Activated naive CD4-positive, alpha-beta T cell treated with anti-CD3 and anti-CD28 coated beads, Interleukin-2, amount 50 U/mL, for 72 hours (primary cell): ENCODE results near the gene DNAH3. TPM values are rescaled to one million over a fixed set of nuclear protein-coding genes. Genes with fewer than 3 reads are reported as not detected.
"Not testable (repeated sequence)": the region's sequence is repeated elsewhere in the genome, so short reads cannot be mapped to it uniquely, and the experiment has no call there.

Experiments
- ATAC-seq, 2 donors: fragments of 150-1000 bp; cut with Tn5 transposase; 2 replicates each; pipeline ENCODE4 v1.10.0; 2021; ENCODE audit warnings: mild to moderate bottlenecking in 2 of 2, moderate library complexity in 2 of 2
- DNase-seq, 2 donors: peaks; one replicate each; pipeline ENCODE4 v3.0.0; 2021 to 2022; ENCODE audit warnings: low spot score in 2 of 2
- H3K27ac Mint-ChIP-seq, 2 donors: one replicate each; pipeline ENCODE4 v1.8.0; 2022; ENCODE audit warnings: mild to moderate bottlenecking in 2 of 2, mixed read lengths in 2 of 2
- H3K36me3 Mint-ChIP-seq, 2 donors: one replicate each; pipeline ENCODE4 v1.8.0; 2022; ENCODE audit warnings: mixed read lengths in 2 of 2
- H3K9me3 Mint-ChIP-seq, 2 donors: one replicate each; pipeline ENCODE4 v1.8.0; 2022; ENCODE audit warnings: mixed read lengths in 2 of 2
- total RNA-seq, 2 donors: library from RNA; stranded (reverse); gene quantifications; one replicate each; pipeline ENCODE4 v1.2.3, GENCODE V29; 2022

The DNAH3 gene
- total RNA-seq, 2 donors from 2014 or later = not detected

DNA sequence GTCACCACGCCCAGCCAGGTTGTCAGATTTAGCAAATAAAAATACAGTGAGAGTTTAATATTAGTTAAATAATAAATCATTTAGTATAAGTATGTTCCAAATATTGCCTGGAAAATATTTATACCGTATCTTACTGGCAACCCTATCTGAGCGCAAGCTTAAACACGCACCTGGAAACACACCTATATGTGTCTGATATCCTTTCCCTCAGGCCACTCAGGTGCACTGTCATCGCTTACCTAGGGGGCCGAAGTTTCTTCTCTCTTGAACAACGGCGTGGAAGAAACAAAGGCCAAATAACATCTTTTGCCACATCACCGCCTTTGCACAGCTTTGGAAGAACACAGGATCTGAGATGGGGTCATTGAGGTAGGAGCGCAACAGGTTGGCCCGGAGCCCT is 196.1 kb downstream of the DNAH3 start:
- Mint-ChIP-seq H3K36me3 (no peaks in the 10 kb centered on the region), H3K9me3 (no peaks in the 10 kb centered on the region), H3K27ac (no peak overlapping the region)
- ATAC-seq = no peak
- DNase-seq = no peak

DNA sequence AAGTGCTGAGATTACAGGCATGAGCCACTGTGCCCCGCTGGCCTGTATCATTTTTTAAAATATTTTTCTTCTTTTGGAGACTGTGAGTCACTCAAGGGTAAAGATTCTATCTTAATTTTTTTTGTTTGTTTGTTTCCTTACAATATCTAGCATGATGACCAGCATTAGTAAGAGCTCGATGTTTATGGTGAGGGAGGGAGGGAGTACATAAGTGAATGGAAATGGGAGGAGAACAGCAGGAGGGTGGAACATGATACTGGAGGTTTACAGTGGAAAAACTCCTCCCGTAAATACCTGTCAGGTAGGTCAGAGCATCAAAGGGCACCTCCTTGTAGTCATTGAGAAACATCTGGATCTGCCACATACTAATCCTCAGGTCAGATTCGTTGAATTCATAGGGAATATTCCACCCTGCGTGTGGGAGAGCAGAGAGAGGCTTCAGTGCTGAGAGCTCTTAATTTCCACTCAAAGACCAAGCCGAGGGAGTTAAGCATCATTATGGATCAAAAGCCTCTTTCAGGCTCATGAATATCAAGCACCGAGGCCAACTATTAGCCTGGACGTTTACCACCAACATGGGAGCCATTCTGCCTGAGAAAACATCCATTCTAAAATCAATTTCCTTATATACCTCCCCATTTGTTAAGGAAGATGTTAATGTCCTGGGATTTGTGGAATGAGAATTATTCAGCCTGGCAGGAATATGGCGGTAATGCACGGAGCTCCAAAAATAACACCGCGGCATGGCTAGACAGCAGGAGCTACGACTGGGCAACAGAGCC is 198.3 kb downstream of the DNAH3 start:
- no peak for DNase-seq
- no peak for ATAC-seq
- no peaks in the 10 kb centered on the region for H3K36me3 Mint-ChIP-seq
- no peak overlapping the region for H3K27ac Mint-ChIP-seq
- no peaks in the 10 kb centered on the region for H3K9me3 Mint-ChIP-seq

DNA sequence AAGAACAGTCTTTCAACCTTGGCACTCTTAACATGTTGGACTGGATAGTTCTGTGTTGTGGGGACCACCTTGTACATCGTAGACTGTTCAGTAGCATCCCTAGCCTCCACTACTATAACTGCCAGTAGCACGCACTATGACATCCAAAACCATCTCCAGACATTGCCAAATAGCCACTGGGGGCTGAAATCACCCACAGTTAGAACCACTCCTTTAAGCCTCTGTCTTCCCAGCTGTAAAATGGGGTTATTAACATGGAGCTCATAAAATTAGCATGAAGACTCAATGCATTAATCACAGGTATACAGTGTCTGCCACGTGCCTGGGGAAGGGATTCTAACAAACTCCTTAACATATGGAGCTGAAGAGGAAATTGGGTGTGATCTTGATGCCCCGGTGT is 200.4 kb downstream of the DNAH3 start:
- ATAC-seq = no peak
- Mint-ChIP-seq H3K36me3 (no peaks in the 10 kb centered on the region), H3K27ac (no peak overlapping the region), H3K9me3 (no peaks in the 10 kb centered on the region)
- DNase-seq = no peak

DNA sequence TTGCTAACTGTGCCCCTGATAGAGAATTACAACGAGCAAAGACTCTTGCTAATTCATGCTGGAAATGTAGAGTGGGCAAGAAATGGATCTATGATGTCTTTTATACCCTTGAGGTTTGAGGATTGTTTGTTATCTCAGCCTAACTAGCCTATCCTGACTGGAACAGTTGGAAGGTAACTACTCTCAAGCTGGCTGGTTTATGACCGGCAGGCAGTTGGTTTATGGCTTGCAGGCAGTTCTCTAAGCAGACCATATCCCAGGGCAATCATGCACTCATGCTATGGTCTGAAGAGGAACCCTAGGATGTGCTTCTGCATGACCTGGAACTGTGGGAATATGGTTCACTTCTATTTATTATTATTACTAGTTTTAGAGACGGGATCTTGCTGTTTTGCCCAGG is 201.0 kb downstream of the DNAH3 start:
- H3K9me3 Mint-ChIP-seq = no peaks in the 10 kb centered on the region
- ATAC-seq (no peak), DNase-seq (no peak)
- H3K36me3 Mint-ChIP-seq = no peaks in the 10 kb centered on the region
- no peak overlapping the region for H3K27ac Mint-ChIP-seq

DNA sequence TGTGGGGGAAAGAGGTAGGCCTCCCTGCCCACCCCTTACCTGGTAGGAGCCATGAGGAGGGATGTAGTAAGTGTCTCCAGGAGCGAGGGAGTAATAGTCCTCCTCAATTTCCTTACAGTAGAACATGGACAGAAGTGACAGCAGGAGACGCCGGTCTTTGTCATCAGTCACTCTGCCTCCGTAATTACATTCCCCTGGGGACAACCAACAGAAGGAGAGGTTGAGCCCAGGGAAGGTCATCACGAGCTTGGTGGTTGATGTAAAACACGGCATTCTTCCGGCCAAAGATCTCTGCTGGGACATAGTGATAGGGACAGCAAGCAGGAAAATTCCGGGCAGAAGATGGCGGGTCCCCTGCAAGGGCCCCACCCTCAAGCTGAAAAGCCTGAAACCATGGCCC is 202.2 kb downstream of the DNAH3 start:
- H3K9me3 Mint-ChIP-seq = no peaks in the 10 kb centered on the region
- H3K36me3 Mint-ChIP-seq = no peaks in the 10 kb centered on the region
- DNase-seq (no peak), ATAC-seq (no peak)
- H3K27ac Mint-ChIP-seq = no peak overlapping the region

DNA sequence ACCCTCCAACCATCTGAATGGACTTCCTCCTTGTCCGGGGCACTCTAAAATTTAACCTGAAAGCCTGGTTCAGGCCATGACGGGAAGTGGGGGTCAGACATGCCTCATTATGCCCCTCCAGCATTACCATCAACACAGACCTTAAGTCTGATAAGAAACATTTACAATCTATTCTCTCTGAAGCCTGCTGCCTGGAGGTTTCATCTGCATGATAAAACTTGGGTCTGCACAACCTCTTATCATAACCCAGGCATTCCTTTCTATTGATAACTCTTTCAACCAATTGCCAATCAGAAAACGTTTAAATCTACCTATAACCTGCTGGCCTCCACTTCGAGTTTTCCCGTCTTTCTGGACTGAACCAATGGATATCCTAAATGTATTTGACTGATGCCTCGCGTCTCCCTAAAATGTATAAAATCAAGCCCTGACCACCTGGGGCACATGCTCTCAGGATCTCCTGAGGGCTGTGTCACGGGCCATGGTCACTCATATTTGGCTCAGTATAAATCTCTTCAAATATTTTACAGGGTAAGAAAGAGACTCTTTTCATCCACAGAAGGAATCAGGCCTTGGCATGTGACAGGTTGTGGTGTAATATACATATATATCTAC is 204.5 kb downstream of the DNAH3 start:
- Mint-ChIP-seq H3K9me3 (no peaks in the 10 kb centered on the region), H3K36me3 (no peaks in the 10 kb centered on the region), H3K27ac (peak overlapping the region; percentile 9 to 44)
- DNase-seq (no peak), ATAC-seq (no peak)

DNA sequence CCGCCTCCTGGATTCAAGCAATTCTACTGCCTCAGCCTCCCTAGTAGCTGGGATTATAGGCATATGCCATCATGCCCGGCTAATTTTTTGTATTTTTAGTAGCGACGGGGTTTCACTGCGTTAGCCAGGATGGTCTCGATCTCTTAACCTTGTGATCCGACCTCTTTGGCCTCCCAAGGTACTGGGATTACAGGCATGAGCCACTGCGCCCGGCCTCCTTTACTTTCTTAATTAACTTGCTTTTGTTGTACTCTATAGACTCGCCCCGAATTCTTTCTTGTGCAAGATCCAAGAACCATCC is 205.1 kb downstream of the DNAH3 start:
- not testable (repeated sequence) for DNase-seq, H3K36me3 Mint-ChIP-seq, ATAC-seq, H3K9me3 Mint-ChIP-seq
- peak overlapping the region in 1 of 2 donors; percentile 9 for H3K27ac Mint-ChIP-seq

DNA sequence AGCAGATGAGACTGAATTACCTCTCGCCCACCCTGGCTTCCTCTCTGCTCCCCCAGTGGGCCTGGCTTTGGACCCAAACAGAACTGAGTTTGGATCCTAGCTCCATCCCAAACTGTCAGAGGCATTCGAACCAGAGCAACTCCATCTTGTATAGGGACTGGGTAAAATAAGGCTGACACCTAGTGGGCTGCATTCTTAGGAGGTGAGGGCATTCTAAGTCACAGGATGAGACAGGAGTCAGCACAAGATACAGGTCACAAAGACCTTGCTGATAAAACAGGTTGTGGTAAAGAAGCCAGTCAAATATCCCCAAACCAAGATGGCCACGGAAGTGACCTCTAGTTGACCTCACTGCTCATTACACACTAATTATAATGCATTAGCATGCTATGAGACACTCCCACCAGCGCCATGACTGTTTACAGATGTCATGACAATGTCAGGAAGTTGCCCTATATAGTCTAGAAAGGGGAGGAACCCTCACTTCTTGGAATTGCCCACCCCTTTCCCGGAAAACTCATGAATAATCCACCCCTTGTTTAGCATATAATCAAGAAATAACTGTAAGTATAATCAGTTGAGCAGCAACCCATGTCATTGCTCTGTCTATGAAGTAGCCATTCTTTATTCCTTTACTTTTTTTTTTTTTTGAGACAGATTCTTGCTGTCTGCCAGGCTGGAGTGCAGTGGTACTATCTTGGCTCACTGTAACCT is 205.6 kb downstream of the DNAH3 start:
- Mint-ChIP-seq H3K36me3 (no peaks in the 10 kb centered on the region), H3K27ac (no peak overlapping the region), H3K9me3 (no peaks in the 10 kb centered on the region)
- DNase-seq (peak in 1 of 2 donors; percentile 36), ATAC-seq (peak; percentile 64 to 78)

DNA sequence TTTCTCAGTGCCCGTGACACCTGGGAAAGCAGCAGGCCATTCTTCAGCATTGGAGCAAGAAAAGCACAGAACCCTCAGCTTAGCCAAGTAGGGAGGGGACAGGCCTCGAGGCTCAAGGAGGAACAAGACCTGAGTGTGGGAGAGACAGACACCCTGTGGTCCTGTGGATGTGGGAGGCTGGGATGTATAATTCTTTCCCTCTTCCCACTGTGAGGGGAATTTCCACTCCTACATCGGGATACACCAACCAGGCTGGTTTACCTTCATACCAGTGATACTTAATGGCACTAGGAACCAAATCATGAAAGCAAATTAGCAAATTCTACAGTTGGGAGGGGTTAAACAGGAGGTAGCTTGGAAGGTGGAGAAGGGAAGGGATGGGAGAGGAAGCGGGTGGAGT is 208.4 kb downstream of the DNAH3 start:
- Mint-ChIP-seq H3K27ac (no peak overlapping the region), H3K9me3 (no peaks in the 10 kb centered on the region), H3K36me3 (no peaks in the 10 kb centered on the region)
- ATAC-seq (no peak), DNase-seq (no peak)

DNA sequence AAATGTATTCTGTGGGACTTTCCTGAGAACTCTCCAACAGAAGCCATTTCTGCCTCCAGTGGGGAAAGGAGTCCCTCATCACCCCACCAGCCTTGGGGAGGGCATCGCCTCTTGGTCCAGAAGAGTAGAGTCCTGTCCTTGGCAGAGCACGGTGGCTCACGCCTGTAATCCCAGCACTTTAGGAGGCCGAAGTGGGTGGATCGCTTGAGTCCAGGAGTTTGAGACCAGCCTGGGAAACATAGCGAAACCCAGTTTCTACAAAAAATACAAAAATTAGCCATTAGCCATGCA is 209.1 kb downstream of the DNAH3 start:
- peak overlapping the region in 1 of 2 donors; percentile 65 for H3K27ac Mint-ChIP-seq
- no peaks in the 10 kb centered on the region for H3K9me3 Mint-ChIP-seq
- ATAC-seq (no peak), DNase-seq (no peak)
- no peaks in the 10 kb centered on the region for H3K36me3 Mint-ChIP-seq

DNA sequence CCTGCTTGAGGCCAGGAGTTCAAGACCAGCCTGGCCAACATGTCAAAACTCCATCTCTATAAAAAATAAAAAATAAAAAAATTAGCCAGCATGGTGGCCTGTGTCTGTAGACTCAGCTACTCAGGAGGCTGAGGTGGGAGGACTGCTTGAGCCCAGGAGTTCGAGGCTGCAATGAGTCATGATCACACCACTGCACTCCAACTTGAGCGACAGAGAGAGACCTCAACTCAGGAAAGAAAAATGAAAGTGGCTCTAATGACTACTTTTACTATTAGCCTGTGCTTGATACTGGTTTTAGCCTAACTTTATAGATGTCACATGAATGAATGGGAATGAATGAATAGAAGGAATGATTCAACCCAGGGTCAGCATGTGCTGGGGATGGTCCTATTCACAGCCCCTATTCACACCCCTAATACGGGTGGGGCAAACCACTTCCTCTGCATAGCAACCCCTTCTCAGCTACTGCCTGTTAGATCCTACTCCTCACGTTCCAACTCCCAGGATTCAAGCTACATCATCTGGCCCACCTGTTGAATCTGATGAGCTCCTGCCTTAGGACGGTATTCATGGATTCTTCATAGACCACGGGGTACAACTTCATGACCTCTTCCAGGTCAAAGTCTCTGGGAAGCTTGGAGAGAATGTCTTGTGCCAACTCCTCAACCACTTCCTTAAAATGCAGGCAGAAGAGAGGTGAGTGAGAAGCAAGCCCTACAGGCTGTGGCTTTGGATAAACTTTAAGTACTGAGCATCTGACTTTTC is 209.6 kb downstream of the DNAH3 start:
- peak overlapping the region in 1 of 2 donors; percentile 65 for H3K27ac Mint-ChIP-seq
- peak in 1 of 2 donors; percentile 17 for DNase-seq
- ATAC-seq = peak; percentile 31 to 58
- H3K9me3 Mint-ChIP-seq = no peaks in the 10 kb centered on the region
- no peaks in the 10 kb centered on the region for H3K36me3 Mint-ChIP-seq

DNA sequence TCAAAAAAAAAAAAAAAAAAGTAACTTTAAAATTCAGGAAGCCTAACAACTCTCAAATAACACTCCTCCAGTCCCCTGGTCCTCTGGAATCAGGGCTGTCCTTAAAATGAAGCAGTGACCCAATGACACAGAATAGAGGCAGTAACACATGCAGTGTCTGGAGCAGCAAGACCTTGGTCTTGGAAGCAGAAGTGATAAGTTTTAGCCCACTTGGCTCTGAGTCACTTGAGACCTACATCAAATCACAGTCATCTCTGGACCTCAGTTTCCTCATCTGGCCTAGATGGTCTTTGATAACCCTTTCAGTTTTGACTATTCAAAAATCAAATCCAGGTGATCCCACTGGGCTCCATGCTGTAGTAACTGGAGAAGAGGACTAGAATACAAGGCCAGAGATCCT is 211.0 kb downstream of the DNAH3 start:
- Mint-ChIP-seq H3K9me3 (no peaks in the 10 kb centered on the region), H3K27ac (no peak overlapping the region), H3K36me3 (no peaks in the 10 kb centered on the region)
- DNase-seq (no peak), ATAC-seq (peak; percentile 39 to 66)

DNA sequence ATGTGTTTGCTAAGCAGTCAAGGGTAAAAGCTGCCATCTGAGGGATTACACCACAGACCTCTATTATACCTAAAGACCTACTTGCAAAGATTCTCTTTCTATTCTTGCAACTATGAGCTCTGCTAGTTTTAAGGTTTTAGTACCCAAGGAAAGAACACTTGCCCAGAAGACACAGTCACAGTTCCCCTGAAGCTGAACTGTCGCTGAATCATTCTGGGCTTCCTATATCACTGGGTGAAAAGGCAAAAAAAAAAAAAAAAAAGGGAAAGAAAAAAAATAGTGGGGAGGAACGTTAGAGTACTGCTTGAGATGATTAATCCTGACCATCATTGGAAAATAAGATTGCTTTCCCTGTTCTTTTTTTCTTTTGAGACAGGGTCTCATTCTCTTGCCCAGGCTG is 212.2 kb downstream of the DNAH3 start:
- Mint-ChIP-seq H3K9me3 (no peaks in the 10 kb centered on the region), H3K27ac (peak overlapping the region in 1 of 2 donors; percentile 82), H3K36me3 (no peaks in the 10 kb centered on the region)
- DNase-seq (no peak), ATAC-seq (peak; percentile 65 to 88)

DNA sequence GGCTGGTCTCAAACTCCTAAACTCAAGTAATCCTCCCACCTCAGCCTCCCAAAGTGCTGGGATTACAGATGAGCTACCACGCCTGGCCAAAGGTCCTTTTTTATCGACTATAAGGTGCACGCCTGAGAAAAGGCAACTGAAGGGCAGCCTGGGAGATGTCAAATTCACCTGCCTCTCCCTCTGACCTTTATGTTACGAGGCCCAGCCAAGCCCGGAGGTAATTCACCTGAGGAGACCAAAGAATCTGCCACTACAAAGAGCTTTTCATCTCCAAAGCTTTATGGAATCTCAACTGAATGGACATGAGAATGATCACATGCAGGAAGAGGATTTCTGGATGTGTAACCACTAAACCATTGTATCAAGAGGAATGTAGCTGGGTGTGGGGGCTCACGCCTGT is 212.9 kb downstream of the DNAH3 start:
- DNase-seq (no peak), ATAC-seq (no peak)
- Mint-ChIP-seq H3K9me3 (no peaks in the 10 kb centered on the region), H3K27ac (peak overlapping the region in 1 of 2 donors; percentile 82), H3K36me3 (no peaks in the 10 kb centered on the region)

DNA sequence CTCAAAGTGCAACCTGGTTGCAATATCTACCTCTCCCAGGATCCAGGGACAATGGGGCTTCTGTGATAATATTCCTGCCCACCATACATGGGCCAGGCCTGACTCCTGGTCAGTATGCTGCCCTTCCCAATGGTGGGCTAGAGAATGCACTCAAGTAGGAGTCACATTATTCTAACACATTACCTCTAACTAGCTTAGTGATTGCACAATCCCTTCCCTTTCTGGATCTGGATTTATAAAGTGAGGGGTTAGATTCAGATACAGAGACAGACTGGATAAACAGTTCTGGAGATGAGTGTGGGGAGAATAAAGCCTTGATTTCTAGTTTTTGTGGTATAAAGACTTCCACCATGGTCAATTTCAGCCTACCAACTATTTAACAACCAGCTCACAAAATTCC is 217.1 kb downstream of the DNAH3 start:
- Mint-ChIP-seq H3K27ac (no peak overlapping the region), H3K9me3 (no peaks in the 10 kb centered on the region), H3K36me3 (no peaks in the 10 kb centered on the region)
- DNase-seq (no peak), ATAC-seq (no peak)

DNA sequence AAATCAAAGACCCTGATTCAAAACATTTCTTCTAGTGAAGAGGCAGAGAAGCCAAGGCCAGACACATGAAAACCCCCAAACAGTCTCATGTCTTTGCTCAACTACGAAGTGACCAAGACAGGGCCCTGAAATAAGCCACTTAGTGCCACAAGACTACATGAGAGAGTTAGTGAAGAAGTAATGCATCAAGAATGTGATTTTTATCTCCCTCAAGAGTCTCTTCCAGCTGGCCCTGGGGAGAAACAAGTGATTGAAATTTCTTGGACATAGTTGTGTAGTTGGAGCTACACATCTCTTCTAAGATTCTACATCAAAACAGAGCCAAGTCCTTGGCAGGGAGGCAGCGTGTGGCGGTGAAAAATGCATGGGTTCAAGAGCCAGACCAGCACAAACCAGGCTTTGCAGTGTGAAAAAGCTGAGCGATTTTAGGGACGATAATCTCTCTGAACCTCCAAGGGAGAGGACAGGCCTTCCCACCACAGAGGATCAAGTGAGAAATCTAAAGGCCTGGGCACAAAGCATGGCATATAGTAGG is 219.5 kb downstream of the DNAH3 start:
- Mint-ChIP-seq H3K36me3 (peaks cover 0 to 9% of the 10 kb centered on the region in 2 donors), H3K9me3 (peaks cover 0 to 4% of the 10 kb centered on the region in 2 donors), H3K27ac (no peak overlapping the region)
- DNase-seq = no peak
- no peak for ATAC-seq

DNA sequence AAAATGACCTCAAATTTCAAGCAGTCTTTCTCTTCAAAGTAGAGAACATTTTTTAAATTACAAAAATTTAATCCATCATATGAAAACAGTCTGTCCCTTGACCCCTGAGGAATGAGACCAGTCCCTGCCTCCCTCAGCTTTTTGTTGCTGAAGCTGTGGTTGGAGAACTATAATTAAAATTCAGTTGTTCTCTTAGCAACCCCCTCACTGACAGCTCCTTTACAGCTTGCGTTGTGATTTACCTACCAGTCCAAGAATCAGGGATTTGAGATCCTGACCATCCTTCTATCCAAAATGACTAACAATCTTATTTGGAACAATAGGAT is 220.3 kb downstream of the DNAH3 start:
- no peak for ATAC-seq
- DNase-seq = no peak
- Mint-ChIP-seq H3K36me3 (peaks cover 0 to 9% of the 10 kb centered on the region in 2 donors), H3K9me3 (peaks cover 0 to 4% of the 10 kb centered on the region in 2 donors), H3K27ac (no peak overlapping the region)
